HepG2 (cell line): ENCODE data around the gene MIB2. TPM values are rescaled to one million over a fixed set of nuclear protein-coding genes. Genes with fewer than 3 reads are reported as not detected.

Experiments
- AFF4 ChIP-seq: sonication (generic); formaldehyde crosslinking; IDR thresholded peaks from 2 replicates; pipeline ENCODE4 v1.4.0; 2020; ENCODE audit warnings: missing genetic modification reagents
- AKNA ChIP-seq: sonication (generic); formaldehyde crosslinking; IDR thresholded peaks from 2 replicates; pipeline ENCODE4 v1.4.0; 2020; ENCODE audit warnings: missing genetic modification reagents, borderline replicate concordance
- ARID2 ChIP-seq: sonication (generic); formaldehyde crosslinking; IDR thresholded peaks from 2 replicates; pipeline ENCODE4 v1.8.1; 2022; ENCODE audit warnings: mild to moderate bottlenecking, missing genetic modification reagents, borderline replicate concordance
- ATF3 ChIP-seq: sonication (generic); formaldehyde crosslinking; IDR thresholded peaks from 2 replicates; pipeline ENCODE4 v1.4.0; 2020; ENCODE audit warnings: missing genetic modification reagents
- CSRNP2 ChIP-seq: sonication (generic); formaldehyde crosslinking; conservative IDR thresholded peaks from 2 replicates; pipeline ENCODE4 v1.8.0; 2022; ENCODE audit warnings: low read depth, missing genetic modification reagents
- HCFC1 ChIP-seq: fragments of 150-350 bp; IDR thresholded peaks from 2 replicates; pipeline ENCODE4 v1.6.1; 2014; ENCODE audit warnings: low read depth, low read length
- HOXD1 ChIP-seq: sonication (generic); formaldehyde crosslinking; IDR thresholded peaks from 2 replicates; pipeline ENCODE4 v1.5.0; 2020; ENCODE audit warnings: missing genetic modification reagents
- NCOR1 ChIP-seq: fragments of 200-600 bp; sonication (generic); IDR thresholded peaks from 2 replicates; pipeline ENCODE4 v1.7.0; 2017; ENCODE audit warnings: antibody characterized with exemption, low read length, borderline replicate concordance
- POLR2AphosphoS5 ChIP-seq: IDR thresholded peaks from 2 replicates; pipeline ENCODE4 v1.6.1; 2012; ENCODE audit warnings: low read depth, low read length
- RBAK ChIP-seq: sonication (generic); formaldehyde crosslinking; IDR thresholded peaks from 2 replicates; pipeline ENCODE4 v1.5.1; 2020; ENCODE audit warnings: mild to moderate bottlenecking, missing genetic modification reagents
- XBP1 ChIP-seq: sonication (generic); formaldehyde crosslinking; IDR thresholded peaks from 2 replicates; pipeline ENCODE4 v1.5.0; 2020; ENCODE audit warnings: missing genetic modification reagents
- ZGPAT ChIP-seq: IDR thresholded peaks from 2 replicates; pipeline ENCODE4 v1.6.1; 2016; ENCODE audit warnings: mild to moderate bottlenecking
- ZNF382 ChIP-seq: sonication (generic); formaldehyde crosslinking; IDR thresholded peaks from 2 replicates; pipeline ENCODE4 v1.5.0; 2020; ENCODE audit warnings: missing genetic modification reagents, mild to moderate bottlenecking, borderline replicate concordance
- ZNF614 ChIP-seq: IDR thresholded peaks from 2 replicates; pipeline ENCODE4 v1.6.1; 2018; ENCODE audit warnings: missing biosample characterization, missing genetic modification reagents, inconsistent platforms, borderline replicate concordance
- ZNF652 ChIP-seq: IDR thresholded peaks from 2 replicates; pipeline ENCODE4 v1.6.1; 2016; ENCODE audit warnings: low read depth, borderline replicate concordance
- ZNF747 ChIP-seq: sonication (generic); formaldehyde crosslinking; IDR thresholded peaks from 2 replicates; pipeline ENCODE4 v1.8.1; 2023; ENCODE audit warnings: missing genetic modification reagents, mild to moderate bottlenecking, borderline replicate concordance
- ZNF773 ChIP-seq: sonication (generic); formaldehyde crosslinking; IDR thresholded peaks from 2 replicates; pipeline ENCODE4 v1.4.0; 2020; ENCODE audit warnings: missing genetic modification reagents, borderline replicate concordance
- polyA plus RNA-seq, 8 experiments: library from polyadenylated mRNA; depleted of rRNA in 3 of 8; stranded (reverse) in 7 of 8; unstranded in 1 of 8; fragments of >200 nt; fragmentation: Illumina TruSeq in 4 of 8; extraction: Trizol in 4 of 8; gene quantifications; 2 replicates each; pipeline versions ENCODE4 v1.2.1 to v1.2.3, GENCODE V29; 2011 to 2016; ENCODE audit warnings: low read depth in 4 of 8, missing spikeins in 1 of 8, mixed read lengths in 1 of 8; ENCODE audit not compliant: insufficient read depth in 1 of 8
- total RNA-seq, 5 experiments: library from RNA; depleted of rRNA; stranded (reverse); fragments of >200 nt; fragmentation: Illumina TruSeq; extraction: Trizol; gene quantifications; 2 replicates each; pipeline ENCODE4 v1.2.3, GENCODE V29; 2016; ENCODE audit warnings: low read depth in 1 of 5

MIB2 gene
- total and polyA plus RNA-seq, 2 of the 13 experiments (the other 11 are each of a cell fraction or from before 2014, with no cell fraction given) = 19.9 to 30.4 TPM

GRCh38 chr1:1678581-1679380, 63.5 kb downstream of the MIB2 start (continued):
- TF ChIP-seq ATF3 (CRISPR knock-in tag) = no peak
- no peak for TF ChIP-seq ZNF773 (CRISPR knock-in tag)
- TF ChIP-seq POLR2AphosphoS5 = peak; percentile 55
- peak; percentile 100 for TF ChIP-seq ZNF614 (CRISPR knock-in tag)
- no peak for TF ChIP-seq AKNA
- no peak for TF ChIP-seq CSRNP2
- TF ChIP-seq RBAK (CRISPR knock-in tag) = no peak
- no peak for TF ChIP-seq ZNF382 (CRISPR knock-in tag)
- TF ChIP-seq XBP1 (CRISPR knock-in tag) = no peak
- TF ChIP-seq HCFC1 = no peak
- no peak for TF ChIP-seq ZNF747
- TF ChIP-seq AFF4 = no peak
- TF ChIP-seq ZGPAT (CRISPR knock-in tag) = peak; percentile 67
- peak; percentile 77; the same call in 1 of the 2 replicates for TF ChIP-seq NCOR1
- TF ChIP-seq HOXD1 (CRISPR knock-in tag) = 0 out of 2 replicates have a peak, but pooled peaks have one; percentile 23
- no peak for TF ChIP-seq ARID2 (CRISPR knock-in tag)
- TF ChIP-seq ZNF652 (CRISPR knock-in tag) = peak; percentile 32; the same call in 1 of the 2 replicates
